ENCODE results near the gene ABCG2.

Gene ABCG2

GRCh38 chr4:88075336-88075735 lies 83.1 kb downstream of the ABCG2 start:
- Histone ChIP-seq H3K4me3 (ENCODE audit: low read depth, low read length) (no peak overlapping the region), H3K27me3 (ENCODE audit: insufficient read depth, low read depth, severe bottlenecking) (no peaks in the 10 kb centered on the region), H3K36me3 (peaks cover 29% of the 10 kb centered on the region), H3K9me3 (ENCODE audit: severe bottlenecking) (no peaks in the 10 kb centered on the region), H3K27ac (no peak overlapping the region)
- TF ChIP-seq CTCF (IDR thresholded peaks at IDR 0.05; ENCODE audit: low read depth, low read length): no peak
- no peak for DNase-seq

GRCh38 chr4:88070031-88070430 lies 88.4 kb downstream of the ABCG2 start:
- Histone ChIP-seq H3K27me3 (ENCODE audit: insufficient read depth, low read depth, severe bottlenecking) (no peaks in the 10 kb centered on the region), H3K9me3 (ENCODE audit: severe bottlenecking) (no peaks in the 10 kb centered on the region), H3K27ac (no peak overlapping the region), H3K4me3 (ENCODE audit: low read depth, low read length) (no peak overlapping the region), H3K36me3 (peaks cover 44% of the 10 kb centered on the region)
- no peak for TF ChIP-seq CTCF (IDR thresholded peaks at IDR 0.05; ENCODE audit: low read depth, low read length)
- DNase-seq: no peak

GRCh38 chr4:88064410-88064809 lies 94.0 kb downstream of the ABCG2 start:
- no peak overlapping the region for H3K27ac ChIP-seq
- no peaks in the 10 kb centered on the region for H3K27me3 ChIP-seq (ENCODE audit: insufficient read depth, low read depth, severe bottlenecking)
- no peak for DNase-seq
- H3K36me3 ChIP-seq: peaks cover 46% of the 10 kb centered on the region
- H3K4me3 ChIP-seq (ENCODE audit: low read depth, low read length): no peak overlapping the region
- no peak for TF ChIP-seq CTCF (IDR thresholded peaks at IDR 0.05; ENCODE audit: low read depth, low read length)
- no peaks in the 10 kb centered on the region for H3K9me3 ChIP-seq (ENCODE audit: severe bottlenecking)

- no peak overlapping the region for H3K27ac ChIP-seq
- H3K36me3 ChIP-seq: peaks cover 49% of the 10 kb centered on the region
- H3K9me3 ChIP-seq (ENCODE audit: severe bottlenecking): no peaks in the 10 kb centered on the region
- no peak for TF ChIP-seq CTCF (IDR thresholded peaks at IDR 0.05; ENCODE audit: low read depth, low read length)
- H3K4me3 ChIP-seq (ENCODE audit: low read depth, low read length): no peak overlapping the region
- no peaks in the 10 kb centered on the region for H3K27me3 ChIP-seq (ENCODE audit: insufficient read depth, low read depth, severe bottlenecking)
- no peak for DNase-seq
Measured at GRCh38 chr4:88063634-88064296, 94.7 kb downstream of the ABCG2 start.

- no peak for TF ChIP-seq CTCF (IDR thresholded peaks at IDR 0.05; ENCODE audit: low read depth, low read length)
- Histone ChIP-seq H3K4me3 (ENCODE audit: low read depth, low read length) (no peak overlapping the region), H3K9me3 (ENCODE audit: severe bottlenecking) (no peaks in the 10 kb centered on the region), H3K27me3 (ENCODE audit: insufficient read depth, low read depth, severe bottlenecking) (no peaks in the 10 kb centered on the region), H3K36me3 (peaks cover 49% of the 10 kb centered on the region), H3K27ac (no peak overlapping the region)
- no peak for DNase-seq
Measured at GRCh38 chr4:88062843-88063242, 95.6 kb downstream of the ABCG2 start.

GRCh38 chr4:88062311-88062710 lies 96.1 kb downstream of the ABCG2 start:
- H3K36me3 ChIP-seq: peaks cover 47% of the 10 kb centered on the region
- TF ChIP-seq CTCF (IDR thresholded peaks at IDR 0.05; ENCODE audit: low read depth, low read length): no peak

More at GRCh38 chr4:88062311-88062710, 96.1 kb downstream of the ABCG2 start:
- no peaks in the 10 kb centered on the region for H3K9me3 ChIP-seq (ENCODE audit: severe bottlenecking)
- H3K4me3 ChIP-seq (ENCODE audit: low read depth, low read length): no peak overlapping the region
- DNase-seq: no peak
- H3K27ac ChIP-seq: no peak overlapping the region
- no peaks in the 10 kb centered on the region for H3K27me3 ChIP-seq (ENCODE audit: insufficient read depth, low read depth, severe bottlenecking)
